Stimulated activated CD4-positive, alpha-beta T cell treated with anti-CD3 and anti-CD28 coated beads, Interleukin-15, amount 100 ng/mL, for 1 hour (primary cell): Measurements from ENCODE around the gene PDRG1.

ENCODE experiments used
- DNase-seq, 2 donors: peaks; one replicate each; pipeline ENCODE4 v3.0.0-alpha.2; 2020; ENCODE audit warnings: low read depth in 1 of 2, low spot score in 1 of 2

PDRG1 gene

GRCh38 chr20:31908424-31908823 is 43.4 kb downstream of the PDRG1 start:
- DNase-seq: no peak

- DNase-seq: no peak
These were observed 43.8 kb downstream of the PDRG1 start for GRCh38 chr20:31908016-31908415.

GRCh38 chr20:31907046-31907445 is 44.8 kb downstream of the PDRG1 start:
- no peak for DNase-seq

GRCh38 chr20:31906001-31906400 is 45.8 kb downstream of the PDRG1 start:
- DNase-seq: no peak

- no peak for DNase-seq
These were observed 48.0 kb downstream of the PDRG1 start for GRCh38 chr20:31903627-31904386.

GRCh38 chr20:31901615-31902014 is 50.2 kb downstream of the PDRG1 start:
- no peak for DNase-seq

GRCh38 chr20:31897541-31897940 is 54.3 kb downstream of the PDRG1 start:
- DNase-seq: no peak

GRCh38 chr20:31896049-31896448 is 55.8 kb downstream of the PDRG1 start:
- no peak for DNase-seq

- DNase-seq: no peak
These were observed 56.7 kb downstream of the PDRG1 start for GRCh38 chr20:31894980-31895675.
